ENCODE measurements around the gene FXYD4. TPM values are rescaled to one million over a fixed set of nuclear protein-coding genes. Genes with fewer than 3 reads are reported as not detected.

Gene FXYD4
- total and polyA plus RNA-seq, 2 of the 8 experiments (the other 6 are each of a cell fraction or from before 2014, with no cell fraction given): not detected

DNA sequence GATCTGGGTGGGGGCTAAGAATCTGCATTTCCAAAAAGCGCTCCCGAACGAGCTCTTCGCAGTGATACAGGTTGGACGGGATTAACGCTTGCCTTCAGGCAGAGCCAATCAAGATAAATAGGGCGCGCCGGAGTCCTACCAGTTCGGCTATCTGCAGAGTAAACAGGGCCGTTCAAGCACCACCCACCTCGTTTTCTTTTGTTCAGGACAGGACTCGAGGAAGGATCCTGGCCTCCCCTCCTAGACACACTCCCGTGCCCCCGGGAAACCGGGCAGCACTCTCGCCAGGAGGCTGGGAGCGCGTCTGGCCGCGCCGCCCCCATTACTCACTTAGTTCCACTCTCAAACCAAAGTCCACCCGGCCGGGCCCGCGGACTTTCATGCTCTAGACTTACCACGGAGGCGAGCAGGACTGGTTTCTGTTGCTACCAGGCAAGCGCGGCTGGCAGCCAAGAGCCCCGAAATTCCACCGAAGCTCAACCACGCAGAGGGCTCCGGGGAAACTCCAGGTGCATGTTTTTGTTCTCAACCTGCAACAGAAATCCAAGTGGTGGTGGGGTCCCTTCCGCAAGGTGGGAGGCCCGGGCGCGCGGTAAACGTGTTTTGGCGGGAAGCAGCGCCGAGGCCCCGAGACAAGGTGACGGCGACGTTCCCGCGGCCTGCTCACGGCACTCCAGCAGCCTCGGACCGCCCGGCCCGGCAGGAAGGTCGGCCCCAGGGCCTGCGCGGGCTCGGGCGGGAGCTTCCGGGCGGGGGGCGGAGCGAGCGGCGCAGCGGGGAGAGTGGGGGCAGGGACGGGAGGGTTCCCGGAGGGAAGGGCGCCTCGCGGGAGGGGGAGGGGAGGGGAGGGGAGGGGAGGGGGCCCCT lies 24.9 kb downstream of the FXYD4 start (continued):
- TF ChIP-seq ASH2L (IDR thresholded peaks at IDR 0.05; ENCODE audit: low read length): no peak
- no peak for TF ChIP-seq MAFK (IDR thresholded peaks at IDR 0.05; ENCODE audit: low read depth, low read length)
- TF ChIP-seq TAF1 (IDR thresholded peaks at IDR 0.05; ENCODE audit: low read depth, low read length): peak; percentile 69
- TF ChIP-seq, protein P1, sequence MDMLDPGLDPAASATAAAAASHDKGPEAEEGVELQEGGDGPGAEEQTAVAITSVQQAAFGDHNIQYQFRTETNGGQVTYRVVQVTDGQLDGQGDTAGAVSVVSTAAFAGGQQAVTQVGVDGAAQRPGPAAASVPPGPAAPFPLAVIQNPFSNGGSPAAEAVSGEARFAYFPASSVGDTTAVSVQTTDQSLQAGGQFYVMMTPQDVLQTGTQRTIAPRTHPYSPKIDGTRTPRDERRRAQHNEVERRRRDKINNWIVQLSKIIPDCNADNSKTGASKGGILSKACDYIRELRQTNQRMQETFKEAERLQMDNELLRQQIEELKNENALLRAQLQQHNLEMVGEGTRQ (IDR thresholded peaks at IDR 0.05; ENCODE audit: low read length): no peak
- TF ChIP-seq GTF2F1 (IDR thresholded peaks at IDR 0.05; ENCODE audit: borderline replicate concordance, low read depth, low read length): no peak
- TF ChIP-seq, protein P2, sequence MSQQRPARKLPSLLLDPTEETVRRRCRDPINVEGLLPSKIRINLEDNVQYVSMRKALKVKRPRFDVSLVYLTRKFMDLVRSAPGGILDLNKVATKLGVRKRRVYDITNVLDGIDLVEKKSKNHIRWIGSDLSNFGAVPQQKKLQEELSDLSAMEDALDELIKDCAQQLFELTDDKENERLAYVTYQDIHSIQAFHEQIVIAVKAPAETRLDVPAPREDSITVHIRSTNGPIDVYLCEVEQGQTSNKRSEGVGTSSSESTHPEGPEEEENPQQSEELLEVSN (IDR thresholded peaks at IDR 0.05): peak; percentile 94
- TF ChIP-seq NANOG (IDR thresholded peaks at IDR 0.05; ENCODE audit: insufficient read depth, low read depth, low read length, poor library complexity, severe bottlenecking): no peak
- no peak for TF ChIP-seq CEBPB (IDR thresholded peaks at IDR 0.05; ENCODE audit: low read depth, low read length)
- 0 out of 2 replicates have a peak, but pooled peaks have one; percentile 3 for TF ChIP-seq SP1 (IDR thresholded peaks at IDR 0.05; ENCODE audit: low read depth, low read length)
- TF ChIP-seq, protein P3, sequence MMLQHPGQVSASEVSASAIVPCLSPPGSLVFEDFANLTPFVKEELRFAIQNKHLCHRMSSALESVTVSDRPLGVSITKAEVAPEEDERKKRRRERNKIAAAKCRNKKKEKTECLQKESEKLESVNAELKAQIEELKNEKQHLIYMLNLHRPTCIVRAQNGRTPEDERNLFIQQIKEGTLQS (IDR thresholded peaks at IDR 0.05; ENCODE audit: insufficient read depth, low read depth, low read length): no peak
- no peak; a peak in 1 of 4 replicates for TF ChIP-seq SIN3A (conservative IDR thresholded peaks at IDR 0.05 in 1 of 2, IDR thresholded peaks at IDR 0.05 in 1 of 2; ENCODE audit: low read depth in 1 of 2, low read length in 2 of 2)
- no peak for TF ChIP-seq CREB1 (IDR thresholded peaks at IDR 0.05)
- TF ChIP-seq SRF (IDR thresholded peaks at IDR 0.05; ENCODE audit: low read depth, low read length): no peak
- TF ChIP-seq EP300 (IDR thresholded peaks at IDR 0.05; ENCODE audit: borderline replicate concordance in 1 of 2, low read depth in 2 of 2, low read length in 2 of 2): no peak
- TF ChIP-seq SAP30 (IDR thresholded peaks at IDR 0.05; ENCODE audit: insufficient read depth, insufficient replicate concordance, low read length): no peak
- peak; percentile 29 for TF ChIP-seq PHF8 (conservative IDR thresholded peaks at IDR 0.05; ENCODE audit: low read depth, low read length)
- TF ChIP-seq BRCA1 (IDR thresholded peaks at IDR 0.05; ENCODE audit: low read depth, low read length): no peak
- no peak for TF ChIP-seq HDAC6 (IDR thresholded peaks at IDR 0.05; ENCODE audit: low read depth, low read length)
- TF ChIP-seq NRF1 (IDR thresholded peaks at IDR 0.05; ENCODE audit: low read depth, low read length): no peak
- TF ChIP-seq KDM5A (IDR thresholded peaks at IDR 0.05; ENCODE audit: low read length): no peak
- no peak for TF ChIP-seq ZNF274 (IDR thresholded peaks at IDR 0.05; ENCODE audit: borderline replicate concordance, extremely low read depth, low read length)

Data from H1 (cell line).